GM19455 (cell line): ENCODE results near the gene MPHOSPH10.
"Not testable (repeated sequence)": the region's sequence is repeated elsewhere in the genome, so short reads cannot be mapped to it uniquely, and the experiment has no call there.

Source experiments
- ATAC-seq: cut with Tn5 transposase; IDR thresholded peaks from one replicate; pipeline ENCODE4 v1.9.1; 2021; ENCODE audit not compliant: unreplicated experiment

The MPHOSPH10 gene

DNA sequence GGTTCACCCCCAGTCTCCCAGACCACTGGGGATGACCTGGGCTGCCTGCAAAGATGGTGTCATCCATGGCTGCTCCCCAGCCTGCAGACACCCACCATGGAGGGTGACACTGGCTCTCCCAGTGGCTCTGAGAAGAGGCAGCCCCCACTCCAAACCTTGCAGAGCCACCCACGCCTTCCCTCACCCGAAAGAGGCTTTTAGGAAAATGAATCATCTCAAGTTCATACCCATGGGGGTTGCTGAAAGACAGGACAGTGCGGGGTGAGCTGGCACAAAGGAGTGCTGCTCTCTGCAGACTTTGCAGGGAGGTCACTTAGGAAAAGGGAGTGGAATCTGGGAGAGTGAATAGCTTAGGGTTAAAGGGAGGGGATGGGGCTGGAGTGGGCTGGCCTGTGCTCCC lies 36.4 kb downstream of the MPHOSPH10 start:
- ATAC-seq: no peak

DNA sequence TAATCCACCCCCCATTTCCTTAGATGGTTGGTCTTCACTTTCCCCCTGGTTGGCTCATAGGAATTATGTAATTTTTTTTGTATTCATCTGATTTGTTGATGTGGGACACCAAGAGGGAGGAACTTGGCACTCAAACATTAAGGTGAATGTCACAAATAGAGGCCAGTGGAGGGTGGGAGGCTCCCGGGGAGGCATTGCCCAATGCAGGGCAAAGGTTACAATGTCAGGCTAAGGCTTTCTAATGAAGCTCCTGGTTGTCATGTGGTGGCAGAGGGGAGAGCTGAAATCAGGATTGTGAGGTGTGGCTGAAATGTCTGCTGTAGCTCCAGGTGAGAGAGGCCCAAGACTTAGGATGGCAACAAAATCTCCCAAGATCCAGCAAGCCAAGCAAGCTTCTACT lies 42.7 kb downstream of the MPHOSPH10 start:
- no peak for ATAC-seq

DNA sequence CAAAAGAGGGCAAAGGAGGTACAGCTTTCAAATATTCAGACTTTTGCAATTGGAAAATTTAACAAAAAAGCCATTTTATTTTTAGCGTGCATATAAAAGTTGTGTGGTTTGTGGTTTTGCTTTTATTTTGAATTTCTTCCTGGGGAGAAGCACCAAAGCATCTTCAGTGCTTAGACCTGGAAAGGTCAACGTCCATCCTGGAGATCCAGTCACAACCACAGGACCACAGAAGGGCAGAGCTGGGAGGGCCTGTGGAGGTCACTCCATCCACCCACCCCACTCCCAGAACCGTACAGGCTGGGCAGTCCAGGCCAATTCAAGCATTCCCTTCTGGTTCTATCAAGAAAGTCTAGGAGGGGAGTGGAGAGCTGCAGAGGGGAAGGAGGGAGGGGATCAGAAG lies 43.8 kb downstream of the MPHOSPH10 start:
- ATAC-seq: no peak

DNA sequence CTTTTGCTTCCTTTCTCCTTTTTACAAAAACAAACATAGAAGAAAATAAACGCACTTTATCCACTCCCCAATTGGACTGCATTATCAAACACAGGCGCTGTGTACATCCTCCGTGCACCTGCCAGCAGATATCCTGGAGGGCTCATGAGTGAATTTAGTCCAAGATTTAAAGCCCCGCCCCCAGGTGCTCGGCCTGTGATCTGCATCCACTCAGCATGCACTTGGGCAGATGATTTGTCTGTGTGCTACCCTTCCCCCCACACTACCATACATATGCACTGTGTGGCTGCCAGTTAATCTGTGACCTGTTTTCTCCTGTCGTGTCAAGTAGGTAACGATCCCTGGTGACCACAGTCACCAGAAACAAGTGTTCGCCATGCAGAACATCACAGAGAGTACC lies 48.4 kb downstream of the MPHOSPH10 start:
- ATAC-seq: not testable (repeated sequence)

DNA sequence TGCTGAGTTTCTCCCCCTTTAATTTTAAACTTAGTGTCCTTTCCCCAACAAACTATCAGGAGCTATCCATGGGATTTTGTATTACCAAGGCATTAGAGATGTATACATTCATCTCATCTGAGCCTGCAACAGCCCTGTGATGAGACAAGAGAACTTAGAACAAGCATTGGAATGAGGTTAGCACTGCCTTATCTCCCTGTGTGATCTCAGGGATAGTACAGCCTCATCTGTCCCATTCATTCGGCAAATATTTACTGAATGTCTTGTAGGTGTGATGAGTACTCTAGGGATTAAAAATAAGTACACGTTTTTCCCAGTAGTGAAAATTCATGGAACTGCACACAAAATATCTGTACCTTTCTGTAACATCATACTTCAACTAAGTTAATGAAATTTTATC lies 50.9 kb downstream of the MPHOSPH10 start:
- ATAC-seq: no peak

DNA sequence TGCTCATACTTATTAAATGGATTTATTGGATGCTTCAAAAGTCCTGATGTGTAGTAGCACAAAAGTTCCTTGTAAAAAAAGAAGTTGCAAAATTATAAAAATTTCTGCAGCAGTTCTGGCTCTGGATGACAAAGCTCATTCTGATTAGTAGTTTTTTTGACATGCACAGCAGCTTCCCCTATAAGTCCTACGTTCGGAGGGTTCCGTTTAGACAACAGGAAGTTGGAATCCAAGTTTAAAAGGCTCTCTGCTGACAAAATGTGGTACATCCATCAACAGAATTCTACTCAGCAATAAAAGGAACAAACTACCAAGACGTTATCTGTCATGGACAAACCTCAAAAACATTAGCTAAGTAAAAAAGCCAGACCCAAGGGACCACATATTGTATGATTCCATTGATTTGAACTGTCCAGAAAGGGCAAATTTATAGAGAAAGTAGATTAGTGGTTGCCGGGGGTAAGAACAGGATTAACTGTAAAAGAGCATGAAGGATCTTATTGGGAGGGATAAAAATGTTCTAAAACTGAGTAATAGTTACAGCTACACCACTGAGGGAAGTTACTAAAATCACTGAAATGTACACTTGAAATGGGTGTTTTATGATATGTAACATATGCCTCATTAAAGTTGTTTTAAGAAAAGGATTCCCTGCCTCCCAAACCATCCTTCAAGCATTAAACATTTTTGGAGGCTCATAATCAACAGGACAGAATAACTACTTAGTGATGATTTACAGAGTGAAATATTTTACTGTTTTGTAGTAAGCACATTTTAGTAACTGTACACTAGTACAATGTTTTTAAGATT lies 53.1 kb downstream of the MPHOSPH10 start:
- not testable (repeated sequence) for ATAC-seq

DNA sequence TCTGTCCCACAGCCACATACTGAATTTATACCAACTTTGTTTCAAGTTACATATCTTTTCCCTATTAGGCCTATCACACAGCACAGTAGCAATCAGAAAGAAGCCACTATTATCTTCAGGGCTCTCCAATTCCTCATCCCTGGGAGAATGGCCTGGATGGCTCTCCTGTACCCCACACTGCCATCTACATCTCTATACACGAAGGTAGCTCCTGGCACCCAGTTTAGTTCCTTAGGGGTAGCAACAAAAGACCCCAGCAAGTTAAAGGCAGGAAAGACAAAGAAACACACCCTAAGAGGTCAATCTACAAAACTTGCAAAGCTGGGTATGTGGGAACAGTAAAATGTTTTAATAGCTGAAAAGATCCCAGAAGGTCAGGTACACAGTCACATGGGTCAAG lies 56.5 kb downstream of the MPHOSPH10 start:
- ATAC-seq: no peak

DNA sequence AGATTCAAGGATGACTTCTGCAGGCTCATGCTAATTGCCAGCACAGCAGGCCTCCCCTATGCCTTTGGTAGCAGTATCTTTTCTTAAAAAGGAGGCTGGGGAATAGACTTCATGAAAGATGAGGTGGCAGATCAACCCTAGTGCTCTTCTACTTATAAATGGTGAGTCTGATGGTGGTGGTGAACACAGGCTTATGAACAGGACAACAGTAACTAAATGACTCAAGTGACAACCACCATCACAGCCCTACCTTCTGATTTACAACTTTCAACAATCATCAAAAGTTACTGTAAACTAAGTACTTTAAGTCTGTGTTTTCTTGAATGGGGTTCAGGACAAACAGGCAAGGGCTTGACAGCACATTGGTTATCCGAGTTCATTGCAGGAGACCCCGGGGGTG lies 57.2 kb downstream of the MPHOSPH10 start:
- ATAC-seq: no peak

DNA sequence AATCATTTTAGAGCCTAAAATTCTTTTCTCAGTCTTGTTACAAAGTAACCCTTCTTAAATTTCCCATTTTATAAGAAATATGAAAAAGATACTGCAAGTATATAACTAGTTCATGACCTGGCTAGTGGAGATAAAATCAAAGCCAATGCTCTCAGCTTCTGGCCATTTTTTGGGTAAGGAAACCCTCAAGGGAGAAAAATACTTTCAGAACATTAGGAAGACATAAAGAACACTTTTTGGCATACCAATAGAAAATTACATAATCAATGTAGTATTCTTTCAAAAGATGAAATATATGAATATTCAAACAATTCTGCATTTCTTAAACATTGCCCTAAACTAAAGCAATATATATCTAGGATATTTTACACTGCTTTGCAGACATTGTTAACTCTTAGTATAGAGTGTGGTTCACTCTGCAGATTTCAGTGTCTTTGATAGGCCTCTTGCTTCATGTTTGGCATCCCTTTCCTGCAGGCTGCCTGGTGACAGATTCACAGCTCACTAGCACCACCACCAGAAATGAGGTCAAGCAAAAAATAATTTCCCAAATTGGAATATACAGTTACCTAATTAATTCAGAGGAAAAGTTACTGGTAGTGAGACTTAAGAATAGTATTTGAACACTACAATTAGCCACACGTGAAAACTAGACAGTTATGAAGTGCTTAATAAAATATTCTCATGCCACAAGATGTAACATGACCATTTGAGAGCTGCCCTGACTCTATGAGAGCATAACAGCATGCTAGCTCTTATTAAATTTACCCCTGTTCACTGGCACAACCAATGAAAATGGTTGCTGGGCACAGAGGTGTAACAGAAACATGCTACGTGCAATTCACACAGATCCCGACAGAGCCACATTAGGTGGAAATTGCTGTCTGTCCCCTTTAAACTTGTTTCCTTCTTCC lies 60.5 kb downstream of the MPHOSPH10 start:
- ATAC-seq: no peak

DNA sequence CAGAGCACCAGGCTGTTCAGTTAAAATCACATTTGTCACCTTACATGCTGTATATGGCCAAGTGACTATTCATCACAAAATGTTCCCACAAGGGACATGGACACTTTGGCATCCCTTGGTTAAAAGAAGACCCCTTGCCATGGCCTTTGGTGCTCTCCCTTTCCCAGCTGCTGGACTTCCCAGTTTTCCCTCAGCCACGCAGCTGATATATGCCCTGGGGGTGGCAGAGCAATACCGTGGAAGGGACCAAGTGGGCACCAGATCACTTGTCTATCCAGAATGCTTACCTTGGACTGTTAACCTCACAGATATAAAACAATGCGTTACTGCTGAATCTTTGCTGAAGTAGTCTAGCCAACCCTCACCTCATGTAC lies 61.1 kb downstream of the MPHOSPH10 start:
- no peak for ATAC-seq
